K562 (cell line): Measurements from ENCODE around the gene PDZK1IP1. TPM values are rescaled to one million over a fixed set of nuclear protein-coding genes. Genes with fewer than 3 reads are reported as not detected.

Experiments
- ATAC-seq: fragments of 200-7000 bp; cut with Tn5 transposase; 3 replicates; pipeline ENCODE4 v1.9.1; 2020; ENCODE audit warnings: moderate library complexity
- BruUV-seq: library from RNA; stranded (reverse); fragments of 400-500 nt; replicated peaks from 2 replicates; lab custom pipeline; 2021; lab: Mats Ljungman, UMichigan
- CTCF ChIA-PET: fragments of 300-600 bp; formaldehyde crosslinking; extraction: SDS; loops from one replicate; lab custom pipeline; 2021; ENCODE audit warnings: low intra/inter-chr PET ratio; lab: Yijun Ruan, JAX
- POLR2A ChIA-PET: fragments of 300-600, 350-650 bp; sonication (Branson Sonifier 250); formaldehyde crosslinking; extraction: SDS; loops from one replicate; lab custom pipeline; 2021; ENCODE audit warnings: antibody characterized with exemption, inconsistent platforms; lab: Yijun Ruan, JAX
- DNase-seq, 4 experiments: peaks; one replicate each; pipeline versions ENCODE4 v3.0.0 to v3.0.0-alpha.2; 2011 to 2018; ENCODE audit warnings: low spot score in 3 of 4, mixed read lengths in 3 of 4; ENCODE audit errors: extremely low read depth in 1 of 4
- FAIRE-seq: peaks from 2 replicates; lab custom pipeline; 2011; peaks lifted over from hg19 to GRCh38; lab: Jason Lieb, UNC
- H2AFZ ChIP-seq: 2 replicates; pipeline ENCODE4 v1.6.0; 2011; ENCODE audit warnings: low read depth, low read length, control low read depth, inconsistent platforms
- H3K27ac ChIP-seq: fragments of 200-600 bp; 3 replicates; pipeline ENCODE4 v1.8.0; 2011; ENCODE audit warnings: low read depth, mild to moderate bottlenecking, control low read depth, inconsistent platforms, low read length, moderate library complexity, mixed read lengths; ENCODE audit errors: extremely low read depth
- H3K27me3 ChIP-seq, 2 experiments: fragments of 300-600 bp in 1 of 2; 2 replicates in 1 of 2; 3 replicates in 1 of 2; pipeline versions ENCODE4 v1.6.0 to v1.8.0; 2011; ENCODE audit warnings: inconsistent platforms in 2 of 2, low read length in 2 of 2, mild to moderate bottlenecking in 1 of 2, mixed read lengths in 1 of 2, moderate library complexity in 1 of 2; ENCODE audit not compliant: control insufficient read depth in 2 of 2, insufficient read depth in 2 of 2
- H3K36me3 ChIP-seq: fragments of 300-600 bp; 3 replicates; pipeline ENCODE4 v1.8.0; 2011; ENCODE audit warnings: mild to moderate bottlenecking, low read length, inconsistent platforms; ENCODE audit not compliant: control insufficient read depth, insufficient read depth
- H3K4me1 ChIP-seq, 2 experiments: fragments of 200-600 bp in 1 of 2; replicated peaks in 1 of 2; 2 replicates in 1 of 2; 3 replicates in 1 of 2; pipeline versions ENCODE4 v1.5.1 to v1.8.0; 2011; ENCODE audit warnings: inconsistent platforms in 2 of 2, low read length in 2 of 2, mild to moderate bottlenecking in 1 of 2, mixed read lengths in 1 of 2, moderate library complexity in 1 of 2; ENCODE audit not compliant: control insufficient read depth in 2 of 2, insufficient read depth in 2 of 2
- H3K4me2 ChIP-seq: 2 replicates; pipeline ENCODE4 v1.6.1; 2011; ENCODE audit warnings: low read length, control low read depth, inconsistent platforms, mixed read lengths; ENCODE audit not compliant: insufficient read depth
- H3K4me3 ChIP-seq: fragments of 200-600 bp; sonication (generic), shearing (Covaris generic); 2 replicates; pipeline ENCODE4 v1.5.1; 2016; ENCODE audit warnings: control low read depth, inconsistent platforms
- H3K79me2 ChIP-seq: fragments of 200-600 bp; 3 replicates; pipeline ENCODE4 v1.8.0; 2011; ENCODE audit warnings: low read length, inconsistent platforms; ENCODE audit not compliant: control insufficient read depth, insufficient read depth
- H3K9ac ChIP-seq, 2 experiments: 2 replicates each; pipeline versions ENCODE4 v1.6.0 to v1.6.1; 2011; ENCODE audit warnings: low read depth in 2 of 2, low read length in 2 of 2, control low read depth in 1 of 2, inconsistent platforms in 1 of 2, mild to moderate bottlenecking in 1 of 2, mixed read lengths in 1 of 2; ENCODE audit not compliant: insufficient read depth in 1 of 2
- H3K9me1 ChIP-seq: one replicate; pipeline ENCODE4 v1.6.0; 2011; ENCODE audit warnings: inconsistent platforms, mild to moderate bottlenecking, low read length, moderate library complexity; ENCODE audit not compliant: control insufficient read depth, insufficient read depth
- H3K9me3 ChIP-seq: replicated peaks from 2 replicates; pipeline ENCODE4 v1.5.1; 2011; ENCODE audit warnings: low read depth, low read length, inconsistent platforms; ENCODE audit not compliant: control insufficient read depth, insufficient read depth
- H4K20me1 ChIP-seq: replicated peaks from 2 replicates; pipeline ENCODE4 v1.6.1; 2011; ENCODE audit warnings: low read length, inconsistent platforms, mixed read lengths; ENCODE audit not compliant: control insufficient read depth, insufficient read depth
- CBFA2T3 ChIP-seq: fragments of 450-650 bp; IDR thresholded peaks from 2 replicates; pipeline ENCODE4 v1.6.1; 2017
- CBX2 ChIP-seq: fragments of 200-600 bp; sonication (generic); IDR thresholded peaks from one replicate; pipeline ENCODE4 v1.6.1; 2012; ENCODE audit warnings: mild to moderate bottlenecking, low read length, inconsistent platforms; ENCODE audit not compliant: insufficient read depth, poor library complexity, severe bottlenecking
- CHD2 ChIP-seq: IDR thresholded peaks from 2 replicates; pipeline ENCODE4 v1.6.1; 2011; ENCODE audit warnings: low read depth, low read length
- ELF2 ChIP-seq: fragments of 250-450 bp; sonication (Bioruptor Pico); IDR thresholded peaks from 2 replicates; pipeline ENCODE4 v1.5.0; 2021; ENCODE audit warnings: mild to moderate bottlenecking
- HDAC1 ChIP-seq, 2 experiments: fragments of 450-650 bp; IDR thresholded peaks; 2 replicates each; pipeline ENCODE4 v1.6.1; 2016 to 2017; ENCODE audit warnings: inconsistent platforms in 1 of 2, mild to moderate bottlenecking in 1 of 2, moderate library complexity in 1 of 2
- KDM1A ChIP-seq, 2 experiments: fragments of 450-650 bp; IDR thresholded peaks; 2 replicates each; pipeline ENCODE4 v1.6.1; 2016; ENCODE audit warnings: mild to moderate bottlenecking in 2 of 2
- MCM2 ChIP-seq: fragments of 450-650 bp; IDR thresholded peaks from 2 replicates; pipeline ENCODE4 v1.6.1; 2017; ENCODE audit warnings: low read depth, mild to moderate bottlenecking
- MECOM ChIP-seq: fragments of 250-450 bp; sonication (Bioruptor Pico); IDR thresholded peaks from 2 replicates; pipeline ENCODE4 v1.8.0; 2022; ENCODE audit warnings: inconsistent platforms
- STAT5A ChIP-seq: IDR thresholded peaks from 2 replicates; pipeline ENCODE4 v1.6.1; 2012; ENCODE audit warnings: low read length, inconsistent platforms, borderline replicate concordance
- TRIM24 ChIP-seq, 2 experiments: fragments of 450-650 bp; IDR thresholded peaks; 2 replicates each; pipeline ENCODE4 v1.6.1; 2016
- ZNF12 ChIP-seq: sonication (generic); formaldehyde crosslinking; IDR thresholded peaks from 2 replicates; pipeline ENCODE4 v1.4.0; 2020; ENCODE audit warnings: mild to moderate bottlenecking, missing genetic modification reagents
- ZNF444 ChIP-seq: fragments of 250-450 bp; sonication (Bioruptor Pico); IDR thresholded peaks from 2 replicates; pipeline ENCODE4 v1.4.0; 2020; ENCODE audit warnings: mild to moderate bottlenecking, moderate library complexity
- WGBS: fragments of 100-300 bp; shearing (Covaris generic); methylation state at CpG from one replicate; pipeline ENCODE4 v1.1.6; 2016; ENCODE audit warnings: low coverage, mixed read lengths; ENCODE audit not compliant: insufficient coverage; ENCODE audit errors: missing lambda C conversion rate; 5-methylcytosine and 5-hydroxymethylcytosine counted together
- in situ Hi-C: fragments of 300-500 bp; cut with MboI; formaldehyde crosslinking; loops from 4 replicates; pipeline ENCODE4 v1.15.0; 2018; ENCODE audit warnings: inconsistent platforms, mixed read lengths
- intact Hi-C: fragments of 100-400 bp; cut with micrococcal nuclease; formaldehyde crosslinking; loops from 2 replicates; pipeline ENCODE4 v1.14.2; 2022
- polyA plus RNA-seq, 8 experiments: library from polyadenylated mRNA; depleted of rRNA in 4 of 8; stranded (reverse) in 5 of 8; unstranded in 3 of 8; fragments of >200 nt; fragmentation: Nextera tagmentation in 2 of 8; fragmentation: Illumina TruSeq in 1 of 8; extraction: Ambion mirVana in 2 of 8; extraction: Trizol in 1 of 8; gene quantifications; 2 replicates each; pipeline versions ENCODE4 v1.2.1 to v1.2.3, GENCODE V29; 2011 to 2014; ENCODE audit warnings: inconsistent platforms in 1 of 8, missing spikeins in 1 of 8
- total RNA-seq, 7 experiments: library from RNA; depleted of rRNA in 6 of 7; stranded (reverse); fragments of >200 nt in 6 of 7; fragmentation: Illumina TruSeq in 2 of 7; extraction: Trizol in 2 of 7; gene quantifications; 2 replicates each; pipeline versions ENCODE4 v1.2.1 to v1.2.3, GENCODE V29; 2011 to 2021; ENCODE audit warnings: low replicate concordance in 1 of 7
- TF ChIP-seq, protein P1 (sequence below): fragments of 450-650 bp; formaldehyde crosslinking; IDR thresholded peaks from 2 replicates; pipeline ENCODE4 v1.4.0; 2022; ENCODE audit warnings: missing genetic modification characterization

Gene PDZK1IP1
- total and polyA plus RNA-seq, 9 of the 15 experiments (the other 6 are each of a cell fraction or from before 2014, with no cell fraction given): 0.17 to 0.68 (median 0.53) TPM; not detected in 2

DNA sequence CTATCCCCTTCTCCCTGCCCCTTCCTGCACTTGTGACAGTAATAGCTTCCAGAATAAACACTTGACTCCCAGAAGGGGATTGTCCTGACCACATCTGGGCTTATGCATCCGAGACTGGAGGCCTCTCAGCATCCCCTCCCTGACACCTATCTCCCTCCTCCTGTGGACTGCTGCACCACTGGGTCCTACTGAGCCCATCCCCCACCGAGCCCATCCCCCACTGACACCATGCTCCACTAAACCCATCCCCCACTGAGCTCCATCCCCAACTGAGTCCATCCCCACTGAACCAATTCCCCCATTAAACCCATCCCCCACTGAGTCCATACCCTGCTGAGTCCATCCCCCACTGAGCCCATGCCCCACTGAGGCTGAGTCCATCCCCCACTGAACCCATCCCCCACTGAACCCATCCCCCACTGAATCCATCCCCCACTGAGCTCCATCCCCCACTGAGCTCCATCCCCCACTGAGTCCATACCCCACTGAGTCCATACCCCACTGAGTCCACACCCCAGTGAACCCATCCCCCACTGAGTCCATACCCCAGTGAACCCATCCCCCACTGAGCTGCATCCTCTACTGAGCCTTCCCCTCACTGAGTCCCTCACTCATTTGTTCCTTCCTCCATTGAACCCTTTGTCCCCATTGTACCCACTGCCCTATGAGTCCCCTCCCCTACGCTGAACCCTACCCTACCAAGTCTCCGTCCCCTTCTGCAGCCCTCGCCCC lies 5.6 kb downstream of the PDZK1IP1 start:
- ATAC-seq (no peak), DNase-seq (peak in 3 of 4 experiments; percentile 37 to 46 (median 45))

More for the DNA sequence above, 5.6 kb downstream of the PDZK1IP1 start:
- BruUV-seq: no TSS peak
- intact Hi-C loops (loop anchor here (5.0 kb wide), 1 partner anchor 148 kb away; the partner anchor contains the start of gene CMPK1), in situ Hi-C loops (loop anchor here (10.0 kb wide), 1 partner anchor 521 kb away; no protein-coding TSS in a partner anchor)
- Histone ChIP-seq H4K20me1 (no peaks in the 10 kb centered on the region), H3K27ac (no peak overlapping the region), H2AFZ (no peak overlapping the region), H3K4me3 (no peak overlapping the region), H3K79me2 (peaks cover 8% of the 10 kb centered on the region; the same call in 2 of the 3 replicates), H3K9me1 (no peaks in the 10 kb centered on the region), H3K9me3 (no peaks in the 10 kb centered on the region), H3K4me2 (no peak overlapping the region), H3K4me1 (peaks cover 49 to 74% of the 10 kb centered on the region in 2 experiments), H3K36me3 (no peaks in the 10 kb centered on the region), H3K9ac (no peak overlapping the region), H3K27me3 (no peaks in the 10 kb centered on the region)
- no peak for TF ChIP-seq MCM2
- 0 out of 4 replicates have a peak, but pooled peaks of 1 of the 2 experiments have one; percentile 13 for TF ChIP-seq HDAC1 (IDR thresholded peaks at IDR 0.05)
- TF ChIP-seq CBFA2T3: peak; percentile 7; the same call in 1 of the 2 replicates
- TF ChIP-seq TRIM24 (IDR thresholded peaks at IDR 0.05): peak; percentile 7 to 80; a peak in 2 of 4 replicates
- 0 out of 2 replicates have a peak, but pooled peaks have one; percentile 49 for TF ChIP-seq ZNF444 (CRISPR knock-in tag)
- 0 out of 2 replicates have a peak, but pooled peaks have one; percentile 8 for TF ChIP-seq STAT5A
- TF ChIP-seq, protein P1, sequence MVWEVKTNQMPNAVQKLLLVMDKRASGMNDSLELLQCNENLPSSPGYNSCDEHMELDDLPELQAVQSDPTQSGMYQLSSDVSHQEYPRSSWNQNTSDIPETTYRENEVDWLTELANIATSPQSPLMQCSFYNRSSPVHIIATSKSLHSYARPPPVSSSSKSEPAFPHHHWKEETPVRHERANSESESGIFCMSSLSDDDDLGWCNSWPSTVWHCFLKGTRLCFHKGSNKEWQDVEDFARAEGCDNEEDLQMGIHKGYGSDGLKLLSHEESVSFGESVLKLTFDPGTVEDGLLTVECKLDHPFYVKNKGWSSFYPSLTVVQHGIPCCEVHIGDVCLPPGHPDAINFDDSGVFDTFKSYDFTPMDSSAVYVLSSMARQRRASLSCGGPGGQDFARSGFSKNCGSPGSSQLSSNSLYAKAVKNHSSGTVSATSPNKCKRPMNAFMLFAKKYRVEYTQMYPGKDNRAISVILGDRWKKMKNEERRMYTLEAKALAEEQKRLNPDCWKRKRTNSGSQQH (CRISPR knock-in tag): no peak
- peak; percentile 50; the same call in 1 of the 2 replicates for TF ChIP-seq CHD2
- no peak for TF ChIP-seq ELF2 (CRISPR knock-in tag)
- TF ChIP-seq KDM1A (IDR thresholded peaks at IDR 0.05): peak in 1 of 2 experiments; percentile 73; a peak in 2 of 4 replicates
- TF ChIP-seq MECOM (CRISPR knock-in tag): no peak
- TF ChIP-seq CBX2: no peak
- no peak for TF ChIP-seq ZNF12 (CRISPR knock-in tag)
- 70% methylated on average over 3 of the region's 5 CpGs for WGBS
- FAIRE-seq: no peak
- POLR2A ChIA-PET: interaction anchor here (0.9 to 7.1 kb wide), 6 partner anchors 10 to 78 kb away, joined by 3 to 65 read pairs (median 4); no protein-coding TSS in a partner anchor
- CTCF ChIA-PET: no interaction called here
